NCI-H748 (cell line): ENCODE measurements around the gene POU6F2.
A peak's percentile ranks its signal among the peaks of the same experiment; 100 is the strongest.

Experiments used
- DNase-seq: peaks from one replicate; lab custom pipeline; 2025; ENCODE audit not compliant: unreplicated experiment; lab: John Stamatoyannopoulos, UW

POU6F2 gene

DNA sequence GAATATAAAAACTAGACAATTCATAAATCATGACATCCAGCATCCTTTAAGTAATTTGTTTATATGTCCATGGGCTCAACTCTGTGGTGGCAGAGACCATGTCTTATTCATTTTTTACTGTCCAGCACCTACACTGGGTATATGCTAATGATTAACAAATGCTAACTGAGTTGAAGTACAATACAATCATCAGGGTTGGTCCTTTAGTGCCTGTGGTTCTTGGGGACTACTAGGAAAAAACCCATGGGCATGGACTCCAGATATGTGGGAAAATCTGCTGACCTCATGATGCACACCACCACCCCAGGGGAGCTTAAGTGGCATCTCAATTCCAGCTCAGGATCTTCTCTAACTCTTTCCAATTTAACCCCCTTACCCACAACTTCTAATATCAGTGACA lies 503.2 kb downstream of the POU6F2 start:
- DNase-seq, result no peak

DNA sequence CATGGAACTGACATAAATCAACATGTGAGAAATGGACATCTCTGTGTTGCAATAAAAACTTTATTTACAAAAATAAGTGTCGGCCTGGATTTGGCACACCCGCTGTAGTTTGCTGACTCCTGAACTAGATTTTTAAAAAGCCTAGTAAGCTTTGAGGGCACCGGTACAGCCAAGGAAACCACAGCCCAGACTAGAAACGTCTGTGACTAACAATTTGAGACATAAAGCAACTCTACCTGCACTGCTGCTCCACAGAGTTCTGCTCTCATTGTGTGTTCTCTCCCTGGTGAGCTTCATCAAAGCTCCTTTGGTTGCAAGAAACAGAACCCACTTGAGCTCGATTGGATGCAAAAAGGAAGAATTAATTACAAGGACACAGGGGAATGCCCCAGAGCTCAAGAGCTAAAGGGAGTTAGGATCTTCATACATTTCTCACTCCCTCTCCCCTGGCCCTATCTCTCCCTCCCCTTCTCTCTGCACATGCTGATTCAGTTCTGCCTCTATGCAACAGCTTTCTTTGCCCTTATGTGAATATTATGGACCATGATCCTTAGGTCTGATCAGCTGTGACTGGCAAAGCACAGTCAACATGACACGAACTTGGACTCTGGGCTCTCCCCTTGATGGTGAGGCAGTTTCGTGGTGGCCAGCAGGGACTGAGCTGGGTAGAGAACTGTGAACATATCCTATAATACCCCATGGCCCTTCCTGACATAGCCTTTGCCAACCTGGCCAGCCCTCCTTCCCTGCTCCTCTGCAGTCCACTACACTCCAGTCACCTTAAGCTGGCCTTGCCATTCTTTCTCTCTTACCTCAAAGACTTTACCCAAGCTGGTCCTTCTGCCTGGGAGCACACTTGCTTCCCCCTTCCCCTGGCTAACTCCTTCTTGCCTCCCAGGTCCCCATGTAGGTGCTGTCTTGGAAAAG lies 511.0 kb downstream of the POU6F2 start:
- no peak for DNase-seq

DNA sequence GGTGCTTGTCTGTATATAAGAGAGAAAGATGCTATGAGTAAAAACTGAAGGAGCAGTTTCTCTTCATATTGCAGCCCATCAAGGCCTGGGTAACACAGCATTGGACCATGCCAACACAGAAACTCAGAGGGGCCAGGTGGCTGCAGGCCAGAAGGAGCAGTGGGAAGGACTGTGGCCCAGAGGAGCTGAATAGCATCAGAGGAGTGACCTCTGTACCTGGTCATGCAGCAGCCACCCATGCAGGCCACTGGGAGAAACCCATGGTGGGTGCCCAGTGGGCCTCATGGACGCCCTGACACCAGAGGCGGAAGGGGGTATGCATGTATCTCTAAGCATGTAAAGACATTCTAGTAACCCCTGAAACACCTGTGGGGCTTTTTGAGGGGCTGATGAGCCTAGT lies 512.6 kb downstream of the POU6F2 start:
- DNase-seq, result no peak

DNA sequence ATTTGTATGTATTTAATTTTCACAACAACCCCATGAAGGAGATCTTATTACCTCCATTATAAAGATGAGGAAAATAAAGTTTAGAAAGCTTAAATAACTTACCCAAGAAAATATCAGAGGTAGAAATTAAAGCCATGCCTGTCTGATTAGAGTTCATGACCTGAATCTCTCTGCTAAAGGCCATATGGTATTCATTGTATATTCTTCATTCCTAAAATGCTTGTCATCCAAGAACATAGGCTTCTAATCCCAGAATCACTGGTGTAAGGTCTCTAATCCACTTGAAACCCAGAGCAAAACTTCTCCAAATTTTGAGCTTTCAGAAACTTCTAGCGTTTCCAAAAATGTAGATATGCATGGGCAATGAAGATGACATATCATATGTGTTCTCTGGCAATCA lies 516.2 kb downstream of the POU6F2 start:
- DNase-seq, result no peak

DNA sequence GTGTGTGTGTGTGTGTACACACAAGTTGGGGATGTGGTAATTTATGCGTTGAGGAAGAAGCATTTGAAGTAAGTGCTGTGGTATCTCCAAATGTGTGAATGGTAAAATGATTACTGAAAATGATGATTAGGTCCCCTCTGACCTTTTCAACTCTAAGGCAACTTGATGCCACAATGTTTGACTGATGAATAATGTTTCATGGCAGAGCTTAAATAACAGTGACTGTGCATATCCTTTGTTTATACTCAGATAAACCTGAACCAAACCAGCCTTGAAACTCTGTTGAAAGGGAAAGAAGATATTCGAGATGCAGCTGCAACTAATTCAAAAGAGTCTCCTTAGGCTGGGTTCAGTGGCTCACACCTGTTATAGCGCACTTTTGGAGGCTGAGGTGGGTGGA lies 523.6 kb downstream of the POU6F2 start:
- DNase-seq, result no peak

DNA sequence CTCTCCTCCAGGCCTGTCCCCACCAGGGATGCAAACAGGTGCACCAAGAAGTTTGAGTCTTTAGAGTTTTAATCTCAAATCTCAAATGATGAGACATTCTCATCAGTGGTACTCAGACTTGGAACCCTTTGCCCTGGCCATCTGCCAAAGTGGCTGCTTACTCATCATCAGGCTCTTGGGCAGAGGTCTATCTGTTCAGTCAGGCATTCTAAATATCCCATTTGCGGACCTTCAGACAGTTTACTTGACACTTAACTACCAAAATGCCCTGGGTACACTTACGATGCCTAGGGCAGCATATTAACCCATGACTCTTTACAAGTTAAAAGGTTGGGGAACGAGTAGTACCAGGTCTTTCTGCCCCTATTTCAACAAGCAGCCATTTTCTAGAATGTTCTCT lies 527.3 kb downstream of the POU6F2 start:
- peak; percentile 8 for DNase-seq

DNA sequence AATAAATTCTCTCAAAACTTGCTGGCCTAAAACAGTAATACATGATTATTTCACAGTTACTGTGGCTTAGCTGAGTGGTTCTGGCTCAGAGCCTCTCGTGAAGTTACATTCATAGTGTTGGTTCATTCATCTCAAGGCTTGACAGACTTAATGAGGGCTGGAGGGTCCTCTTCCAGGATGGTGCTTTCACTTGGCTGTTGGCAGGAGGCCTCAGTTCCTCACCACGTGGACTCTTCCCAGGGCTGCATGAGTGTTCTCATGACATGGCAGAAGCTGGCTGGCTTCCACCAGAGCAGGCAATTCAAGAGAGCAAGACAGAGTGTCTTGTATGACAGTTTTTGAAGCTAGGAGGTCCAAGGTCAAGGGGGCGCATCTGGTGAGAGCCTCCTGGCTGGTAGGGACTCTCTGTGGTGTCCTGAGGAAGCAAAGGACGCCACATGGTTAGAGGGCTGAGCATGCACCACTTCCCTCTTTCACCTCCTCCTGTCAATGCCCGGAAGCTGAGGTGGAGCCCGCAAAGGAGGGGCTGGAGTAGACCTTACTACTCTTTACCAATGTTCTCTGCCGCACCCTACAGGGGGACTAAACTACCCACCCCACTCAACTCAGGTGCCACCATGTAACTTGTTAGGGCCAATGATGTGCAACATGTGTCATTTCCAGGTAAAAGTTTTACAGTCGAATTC lies 530.3 kb downstream of the POU6F2 start:
- DNase-seq, result no peak

DNA sequence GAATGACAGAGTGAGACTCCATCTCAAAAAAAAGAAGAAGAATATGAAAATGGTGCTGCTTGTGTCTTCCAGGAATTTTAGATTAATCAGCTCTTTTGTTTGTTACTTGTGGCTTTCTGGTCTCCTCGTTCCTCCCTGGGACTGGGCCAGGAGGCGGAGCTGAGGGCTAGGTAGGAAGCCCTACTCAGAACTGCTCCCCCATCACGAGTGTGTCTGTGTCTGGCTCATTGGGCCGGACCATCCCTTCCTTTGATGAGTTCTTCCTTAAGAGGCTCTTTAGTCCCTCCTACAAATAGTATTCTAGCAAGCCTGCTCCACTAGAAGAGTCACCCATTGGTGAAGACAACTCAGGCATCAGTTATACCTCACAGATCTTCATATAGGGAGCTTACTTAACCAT lies 531.7 kb downstream of the POU6F2 start:
- no peak for DNase-seq

DNA sequence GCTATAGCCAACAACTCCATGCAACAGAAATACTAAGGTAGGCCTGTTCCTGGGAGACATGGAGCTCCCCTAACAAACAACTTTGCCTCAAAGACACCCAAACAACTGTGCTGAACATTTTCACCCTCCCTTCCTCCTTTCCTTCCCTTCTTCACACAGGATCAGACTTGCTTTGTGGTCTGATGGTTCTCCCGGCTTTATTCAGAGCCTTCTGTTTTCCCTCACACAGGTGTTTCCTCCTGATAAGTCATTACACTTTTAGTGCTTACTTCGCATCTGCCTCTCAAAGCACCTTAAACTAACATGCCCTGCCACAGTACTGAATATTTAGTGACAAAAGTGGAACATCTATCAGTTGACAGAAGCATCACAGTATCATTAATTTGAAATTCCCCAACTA lies 532.2 kb downstream of the POU6F2 start:
- no peak for DNase-seq

DNA sequence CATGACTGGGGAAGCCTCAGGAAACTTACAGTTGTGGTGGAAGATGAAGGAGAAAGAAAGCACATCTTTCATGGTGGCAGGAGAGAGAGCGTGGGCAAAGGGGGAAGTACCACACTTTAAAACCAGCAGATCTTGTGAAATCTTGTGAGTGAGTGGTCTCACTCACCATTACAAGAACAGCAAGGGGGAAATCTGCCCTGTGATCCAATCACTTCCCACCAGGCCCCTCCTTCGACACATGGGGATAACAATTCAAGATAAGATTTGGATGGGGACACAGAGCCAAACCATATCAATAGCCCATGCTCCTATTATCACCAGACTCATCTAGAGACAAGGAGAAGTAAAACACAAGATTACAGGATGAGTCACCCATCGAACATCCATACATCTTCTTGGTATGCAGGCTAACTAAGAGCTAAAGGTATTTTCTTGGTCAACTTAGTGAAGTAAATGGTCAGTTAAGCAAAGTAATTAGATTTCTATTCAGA lies 533.2 kb downstream of the POU6F2 start:
- no peak for DNase-seq

DNA sequence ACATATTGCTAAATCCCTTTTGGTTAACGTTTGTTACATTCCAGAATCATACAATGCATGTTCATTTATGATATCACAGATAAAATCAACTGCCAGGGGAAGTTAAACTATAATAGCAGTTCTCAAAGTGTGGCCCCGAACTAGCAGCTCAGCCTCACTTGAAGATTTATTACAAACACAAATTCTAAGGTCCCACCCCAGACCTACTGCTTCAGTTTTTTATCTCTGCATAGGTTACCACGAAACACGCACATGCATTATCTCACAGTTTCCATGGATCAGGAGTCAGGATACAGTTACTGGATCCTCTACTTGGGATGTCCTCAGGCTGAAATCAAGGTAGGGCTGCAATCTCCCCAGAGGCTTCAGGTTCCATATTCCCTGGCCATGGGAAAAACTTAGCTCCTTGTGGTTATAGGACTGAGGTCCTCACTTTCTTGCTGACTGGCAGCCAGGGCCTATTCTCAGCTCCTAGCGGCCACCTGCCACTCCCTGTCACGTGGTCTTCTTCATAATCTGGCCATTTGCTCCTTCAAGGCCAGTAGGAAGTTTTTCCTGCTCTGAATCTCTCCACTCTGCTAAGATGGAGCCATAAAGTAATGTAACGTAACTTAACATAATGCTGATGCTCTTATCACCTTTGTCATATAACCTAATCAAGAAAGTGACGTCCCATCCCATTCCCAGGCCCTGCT lies 538.0 kb downstream of the POU6F2 start:
- no peak for DNase-seq

DNA sequence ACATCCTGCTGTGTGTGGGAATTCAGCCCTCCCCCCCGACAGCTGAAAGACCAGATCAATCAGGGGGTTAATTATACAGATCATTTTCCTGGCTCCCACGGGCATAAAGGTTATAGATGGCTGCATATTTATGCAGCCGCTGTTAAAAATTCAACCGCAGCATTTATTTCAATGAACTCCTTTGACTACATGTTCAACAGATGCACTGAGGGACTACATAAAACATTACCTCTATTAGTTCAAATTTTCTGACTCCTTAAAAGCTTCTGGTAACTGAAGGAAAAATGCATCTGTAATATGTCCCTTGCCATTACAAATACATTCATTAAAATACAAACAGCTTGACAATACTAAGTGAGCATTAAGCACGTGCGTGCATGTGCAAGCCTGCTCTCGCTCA lies 538.8 kb downstream of the POU6F2 start:
- no peak for DNase-seq

DNA sequence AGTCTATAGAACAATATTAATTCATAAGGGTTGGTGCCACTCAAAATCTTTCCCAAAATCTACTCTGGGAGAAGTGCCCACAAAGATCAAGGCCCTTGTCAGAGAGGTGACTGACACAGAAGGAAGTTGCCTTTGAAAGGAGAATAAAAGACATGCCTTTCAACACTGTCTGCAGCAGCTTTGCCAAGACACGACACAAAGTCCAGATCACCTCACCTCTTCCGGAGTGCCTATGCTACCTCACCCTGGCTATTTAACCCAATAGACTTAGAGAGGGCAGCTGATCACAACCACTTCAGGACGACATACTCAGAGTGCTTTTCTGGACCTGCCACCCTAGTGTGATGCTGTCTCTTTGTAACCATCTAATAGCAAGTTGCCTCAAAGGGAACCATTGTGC lies 539.5 kb downstream of the POU6F2 start:
- no peak for DNase-seq
